ENCODE measurements around the gene BCL11A.

- TF ChIP-seq, protein P1, sequence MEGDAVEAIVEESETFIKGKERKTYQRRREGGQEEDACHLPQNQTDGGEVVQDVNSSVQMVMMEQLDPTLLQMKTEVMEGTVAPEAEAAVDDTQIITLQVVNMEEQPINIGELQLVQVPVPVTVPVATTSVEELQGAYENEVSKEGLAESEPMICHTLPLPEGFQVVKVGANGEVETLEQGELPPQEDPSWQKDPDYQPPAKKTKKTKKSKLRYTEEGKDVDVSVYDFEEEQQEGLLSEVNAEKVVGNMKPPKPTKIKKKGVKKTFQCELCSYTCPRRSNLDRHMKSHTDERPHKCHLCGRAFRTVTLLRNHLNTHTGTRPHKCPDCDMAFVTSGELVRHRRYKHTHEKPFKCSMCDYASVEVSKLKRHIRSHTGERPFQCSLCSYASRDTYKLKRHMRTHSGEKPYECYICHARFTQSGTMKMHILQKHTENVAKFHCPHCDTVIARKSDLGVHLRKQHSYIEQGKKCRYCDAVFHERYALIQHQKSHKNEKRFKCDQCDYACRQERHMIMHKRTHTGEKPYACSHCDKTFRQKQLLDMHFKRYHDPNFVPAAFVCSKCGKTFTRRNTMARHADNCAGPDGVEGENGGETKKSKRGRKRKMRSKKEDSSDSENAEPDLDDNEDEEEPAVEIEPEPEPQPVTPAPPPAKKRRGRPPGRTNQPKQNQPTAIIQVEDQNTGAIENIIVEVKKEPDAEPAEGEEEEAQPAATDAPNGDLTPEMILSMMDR (IDR thresholded peaks at IDR 0.05) = no peak
- TF ChIP-seq POLR2A (IDR thresholded peaks at IDR 0.05) = no peak
Observed at GRCh38 chr2:60453301-60453700, 100.2 kb downstream of the BCL11A start.
